SIG-M5 treated with dmso at 0.1 percent for 504 hours (cell line): ENCODE data around the gene URGCP.
A peak's percentile ranks its signal among the peaks of the same experiment; 100 is the strongest.
"Not testable (repeated sequence)": the region's sequence is repeated elsewhere in the genome, so short reads cannot be mapped to it uniquely, and the experiment has no call there.

Experiments
- DNase-seq: peaks from one replicate; lab custom pipeline; 2025; ENCODE audit not compliant: unreplicated experiment; lab: John Stamatoyannopoulos, UW

URGCP gene

GRCh38 chr7:43915907-43916306, 9.5 kb upstream of the URGCP start:
- no peak for DNase-seq

- DNase-seq, result no peak
Observed at GRCh38 chr7:43914795-43915194, 8.4 kb upstream of the URGCP start.

DNA sequence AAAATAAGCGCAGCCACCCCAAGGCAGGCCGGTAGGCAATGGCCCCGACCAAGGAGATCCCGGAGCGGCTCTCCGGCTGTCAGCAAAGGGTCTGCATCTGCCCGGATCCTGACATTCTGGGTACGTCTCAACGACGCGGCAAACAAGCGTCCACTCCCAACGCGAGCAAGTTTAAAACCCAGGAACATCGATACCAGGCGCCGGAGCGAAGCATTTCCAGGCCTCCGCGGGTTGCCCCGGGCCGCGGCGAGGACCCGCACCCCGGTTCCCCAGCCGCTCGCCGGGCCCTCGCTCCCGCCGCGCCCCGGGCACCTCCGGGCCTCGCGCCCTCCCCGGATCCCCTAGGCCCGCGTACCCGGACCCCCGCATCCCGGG, 453 bp downstream of the URGCP start:
- peak; percentile 24 for DNase-seq

DNA sequence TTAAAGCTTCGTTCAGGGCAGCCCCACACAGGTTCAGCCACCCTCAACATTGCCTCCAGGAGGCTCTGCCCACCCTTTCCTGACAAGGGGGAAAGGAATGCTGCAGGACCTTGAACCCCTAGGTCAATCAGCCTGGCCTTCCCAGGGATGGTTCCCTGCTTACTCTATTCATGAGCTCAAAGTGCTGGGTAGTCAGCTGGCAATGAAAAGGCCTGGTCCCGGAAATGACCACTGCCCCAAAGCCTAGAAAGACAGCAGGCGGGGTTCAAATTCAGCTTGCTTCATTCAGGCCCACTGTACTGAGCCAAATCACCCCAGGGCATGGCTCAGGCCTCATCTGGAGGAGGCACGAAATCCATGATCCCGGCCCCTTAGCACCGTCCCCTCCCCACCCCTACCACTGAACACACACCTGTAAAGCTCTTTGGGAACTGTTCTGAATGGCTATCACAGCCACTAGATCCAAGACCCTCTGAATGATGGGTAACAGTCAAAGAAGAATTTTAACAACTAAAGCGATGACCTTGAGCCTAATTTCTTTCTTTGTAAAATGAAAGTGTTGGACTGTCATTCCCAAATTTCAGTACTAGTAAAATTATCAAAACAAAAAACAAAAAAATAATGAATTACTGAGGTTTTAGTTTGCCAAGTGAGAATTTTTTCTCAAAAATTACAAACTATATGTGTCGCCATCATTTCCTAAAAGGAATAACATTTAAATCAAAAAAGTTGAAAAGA, 1.0 kb downstream of the URGCP start:
- DNase-seq, result no peak

DNA sequence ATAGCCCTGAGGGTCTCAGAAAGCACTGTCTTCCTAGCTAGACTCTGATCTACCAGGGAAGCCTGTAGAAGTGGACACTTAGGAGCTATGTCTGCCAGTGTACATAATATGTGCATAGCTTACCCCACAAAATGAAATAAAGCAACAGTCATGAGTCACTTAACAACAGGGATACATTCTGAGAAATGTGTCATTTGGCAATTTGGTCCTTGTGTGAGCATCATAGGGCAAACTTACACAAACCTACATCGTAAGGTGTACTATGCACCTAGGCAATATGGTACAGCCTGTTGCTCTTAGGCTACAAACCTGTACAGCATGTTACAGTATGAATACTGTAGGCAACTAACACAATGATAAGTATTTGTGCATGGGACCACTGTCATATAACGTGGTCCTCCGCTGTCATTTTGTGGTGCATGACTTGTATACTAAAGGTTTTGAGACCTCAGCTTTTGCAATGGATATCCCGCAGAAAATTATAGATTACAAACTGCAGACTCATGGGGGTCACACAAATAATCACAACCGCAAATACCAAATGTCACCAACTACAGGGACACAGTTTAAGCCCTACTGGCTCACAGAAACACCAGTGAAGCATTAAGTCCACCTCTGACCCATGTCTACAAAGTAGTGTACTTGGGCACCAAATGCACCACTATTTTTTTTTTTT, 1.7 kb downstream of the URGCP start:
- DNase-seq, result no peak

DNA sequence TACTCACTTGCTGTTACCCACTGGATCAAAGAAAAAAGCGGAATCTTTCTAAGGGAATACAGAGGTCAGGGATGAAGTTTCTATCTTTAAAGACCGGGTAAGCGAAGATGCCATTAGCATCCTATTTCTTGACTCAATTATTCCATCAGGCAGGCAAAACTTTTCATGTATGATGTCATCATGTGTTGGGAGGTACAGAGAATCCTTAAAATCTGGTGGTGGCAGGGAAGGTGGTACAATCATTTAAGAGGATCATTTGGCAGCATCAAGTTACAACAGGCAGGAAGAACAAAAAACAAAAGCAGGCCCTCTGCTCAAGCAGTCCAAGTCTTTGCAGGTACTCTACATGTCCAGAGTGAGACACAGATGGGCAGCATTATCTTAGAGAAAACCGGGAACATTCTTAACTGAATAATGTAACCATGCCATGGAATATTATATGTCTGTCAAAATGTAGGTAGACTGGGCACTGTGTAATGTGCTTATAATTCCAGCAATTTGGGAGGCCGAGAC, 3.8 kb downstream of the URGCP start:
- no peak for DNase-seq

DNA sequence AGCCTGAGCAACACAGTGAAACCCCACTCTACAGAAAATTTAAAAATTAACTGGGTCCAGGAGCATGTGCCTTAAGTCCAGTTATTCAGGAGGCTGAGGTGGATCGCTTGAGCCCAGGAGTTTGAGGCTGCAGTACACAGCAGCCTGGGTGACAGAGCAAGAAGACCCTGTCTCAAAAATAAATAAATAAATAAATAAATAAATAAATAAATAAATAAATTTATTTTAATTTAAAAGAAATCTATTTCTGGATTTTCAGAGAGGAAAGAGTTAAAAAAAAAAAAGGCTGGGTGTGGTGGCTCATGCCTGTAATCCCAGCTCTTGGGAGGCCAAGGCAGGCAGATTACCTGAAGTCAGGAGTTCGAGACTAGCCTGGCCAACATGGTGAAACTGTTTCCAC, 7.8 kb downstream of the URGCP start:
- not testable (repeated sequence) for DNase-seq

DNA sequence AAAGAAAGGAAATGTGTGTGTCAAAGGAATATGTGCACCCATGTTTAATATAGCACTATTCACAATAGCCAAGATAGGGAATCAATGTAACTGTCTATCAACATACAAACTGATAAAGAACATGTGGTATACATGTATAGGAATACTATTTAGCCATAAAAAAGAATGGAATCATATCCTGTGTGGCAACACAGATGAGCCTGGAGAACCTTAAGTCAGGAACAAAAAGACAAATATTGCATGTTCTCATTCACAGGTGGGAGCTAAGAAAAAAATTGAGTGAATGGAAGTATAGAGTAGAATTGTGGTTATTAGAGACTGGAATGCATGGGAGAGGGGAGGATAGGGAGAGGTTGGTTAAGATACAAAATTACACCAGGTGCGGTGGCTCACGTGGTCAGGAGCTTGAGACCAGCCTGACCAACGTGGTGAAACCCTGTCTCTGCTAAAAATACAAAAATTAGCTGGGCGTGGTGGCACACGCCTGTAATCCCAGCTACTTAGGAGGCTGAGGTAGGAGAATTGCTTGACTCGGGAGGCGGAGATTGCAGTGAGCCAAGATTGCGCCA, 10.5 kb downstream of the URGCP start:
- DNase-seq, result no peak

DNA sequence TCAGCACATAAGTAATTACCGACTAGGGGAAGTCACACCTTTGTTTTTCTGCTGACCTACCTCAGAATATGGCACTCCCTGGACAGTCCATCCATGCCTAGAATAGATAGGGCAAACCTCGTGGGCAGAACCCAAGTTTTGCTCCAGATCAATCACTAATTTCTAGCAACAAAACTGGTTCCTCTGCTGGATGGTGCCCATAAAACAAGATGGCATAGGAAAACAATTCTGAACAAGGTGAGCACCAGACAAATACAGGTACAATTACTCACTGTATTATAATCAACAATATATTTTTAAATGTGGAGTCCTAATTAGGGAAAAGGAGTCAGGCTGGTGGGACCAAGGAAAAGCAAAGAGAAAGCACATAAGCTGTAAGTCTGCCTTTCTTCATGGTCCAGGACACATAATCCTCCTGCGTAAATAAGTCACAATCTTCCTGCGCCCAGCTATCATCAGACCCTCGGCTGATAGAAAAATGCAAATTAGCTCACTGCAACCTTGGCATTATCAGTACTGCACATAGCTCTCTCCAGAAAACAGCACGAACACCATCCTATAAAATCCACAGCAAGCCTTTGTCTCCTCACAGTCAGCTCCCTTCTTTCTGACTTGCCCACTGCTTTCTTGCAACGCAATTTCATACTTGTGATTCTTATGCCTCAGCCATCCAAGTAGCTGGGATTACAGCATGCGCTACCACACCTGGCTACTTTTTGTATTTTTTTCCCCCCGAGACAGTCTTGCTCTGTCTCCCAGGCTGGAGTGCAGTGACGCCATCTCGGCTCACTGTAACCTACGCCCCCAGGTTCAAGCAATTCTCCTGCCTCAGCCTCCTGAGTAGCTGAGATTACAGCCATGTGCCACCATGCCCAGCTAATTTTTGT, 15.1 kb downstream of the URGCP start:
- no peak for DNase-seq

- DNase-seq, result no peak
Observed at GRCh38 chr7:43890468-43890867, 15.9 kb downstream of the URGCP start.

DNA sequence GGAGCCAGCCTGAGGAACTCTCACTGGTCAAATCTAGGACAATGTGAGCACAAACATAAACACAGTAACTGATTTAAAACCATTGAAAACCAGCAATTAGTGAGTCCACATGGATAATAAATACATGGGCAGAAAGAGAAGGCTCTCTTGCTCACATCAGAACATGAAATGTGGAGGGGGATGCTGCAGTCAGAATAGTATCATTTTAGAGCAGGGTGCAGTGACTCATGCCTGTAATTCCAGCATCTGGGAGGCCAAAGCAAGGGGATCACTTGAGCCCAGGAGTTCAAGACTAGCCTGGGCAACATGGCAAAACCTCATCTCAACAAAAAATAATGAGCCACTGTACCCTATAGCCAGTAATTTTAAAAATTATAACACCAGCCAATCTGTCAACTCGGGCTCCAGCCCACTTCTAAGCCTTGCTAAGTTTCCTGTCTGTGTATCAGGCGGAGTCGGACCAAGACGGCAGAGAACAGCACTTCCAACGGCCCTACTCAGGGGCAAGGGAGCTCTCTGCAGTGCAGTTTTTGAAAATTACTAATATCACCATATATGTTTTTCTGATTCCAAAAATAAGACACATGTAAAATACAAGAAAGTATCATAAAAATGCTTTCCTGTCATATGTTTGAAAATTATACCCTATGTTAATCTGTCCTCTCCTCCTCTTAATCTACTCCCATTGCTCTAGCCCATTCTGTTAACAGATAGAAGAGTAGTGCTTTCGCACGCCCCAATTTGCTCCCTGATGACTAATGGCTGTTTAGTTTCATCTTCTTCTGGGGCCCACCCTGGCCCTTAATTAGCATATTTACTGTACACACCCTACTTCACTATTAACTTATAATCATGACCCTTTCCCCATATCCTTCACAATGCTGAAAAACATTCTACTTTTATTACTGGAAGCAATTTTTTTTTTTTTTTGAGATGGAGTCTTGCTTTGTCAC, 17.1 kb downstream of the URGCP start:
- DNase-seq, result no peak

DNA sequence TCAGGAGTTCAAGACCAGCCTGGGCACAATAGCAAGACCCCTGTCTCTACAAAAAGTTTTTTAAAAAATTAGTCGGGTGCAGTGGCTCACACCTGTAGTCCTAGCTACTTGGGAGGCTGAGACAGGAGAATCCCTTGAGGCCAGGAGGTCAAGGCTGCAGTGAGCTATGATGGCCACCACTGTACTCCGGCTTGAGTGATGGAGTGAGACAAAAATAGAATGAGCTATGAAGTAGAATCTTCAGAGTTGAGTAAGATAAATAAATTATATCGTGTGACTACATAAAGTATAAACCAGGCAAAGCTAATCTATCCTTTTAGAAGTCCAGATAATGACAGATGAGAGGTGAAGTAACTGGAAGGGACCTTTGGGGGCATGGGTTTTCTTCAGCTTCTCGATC, 21.8 kb downstream of the URGCP start:
- no peak for DNase-seq

- DNase-seq, result no peak
Observed at GRCh38 chr7:43884209-43884608, 22.2 kb downstream of the URGCP start.

DNA sequence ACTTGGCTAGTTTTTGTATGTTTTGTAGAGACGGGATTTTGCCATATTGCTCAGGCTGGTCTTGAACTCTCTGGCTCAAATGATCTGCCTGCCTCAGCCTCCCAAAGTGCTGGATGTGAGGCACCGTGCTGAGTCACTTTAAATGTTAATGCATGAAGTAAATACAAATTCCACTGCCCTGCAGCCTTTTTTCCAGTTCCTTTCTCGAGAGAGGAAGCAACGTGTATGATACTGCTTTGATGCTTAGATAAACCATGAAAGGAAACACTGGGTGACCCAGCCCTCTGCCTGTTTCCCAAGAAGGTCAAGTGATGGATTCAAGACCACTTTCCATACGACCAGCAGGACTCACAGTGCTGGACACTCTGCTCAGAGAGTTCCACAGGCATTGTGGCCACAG, 25.8 kb downstream of the URGCP start:
- no peak for DNase-seq

- DNase-seq, result no peak
Observed at GRCh38 chr7:43879477-43879876, 26.9 kb downstream of the URGCP start.

- DNase-seq, result no peak
Observed at GRCh38 chr7:43878867-43879266, 27.5 kb downstream of the URGCP start.

DNA sequence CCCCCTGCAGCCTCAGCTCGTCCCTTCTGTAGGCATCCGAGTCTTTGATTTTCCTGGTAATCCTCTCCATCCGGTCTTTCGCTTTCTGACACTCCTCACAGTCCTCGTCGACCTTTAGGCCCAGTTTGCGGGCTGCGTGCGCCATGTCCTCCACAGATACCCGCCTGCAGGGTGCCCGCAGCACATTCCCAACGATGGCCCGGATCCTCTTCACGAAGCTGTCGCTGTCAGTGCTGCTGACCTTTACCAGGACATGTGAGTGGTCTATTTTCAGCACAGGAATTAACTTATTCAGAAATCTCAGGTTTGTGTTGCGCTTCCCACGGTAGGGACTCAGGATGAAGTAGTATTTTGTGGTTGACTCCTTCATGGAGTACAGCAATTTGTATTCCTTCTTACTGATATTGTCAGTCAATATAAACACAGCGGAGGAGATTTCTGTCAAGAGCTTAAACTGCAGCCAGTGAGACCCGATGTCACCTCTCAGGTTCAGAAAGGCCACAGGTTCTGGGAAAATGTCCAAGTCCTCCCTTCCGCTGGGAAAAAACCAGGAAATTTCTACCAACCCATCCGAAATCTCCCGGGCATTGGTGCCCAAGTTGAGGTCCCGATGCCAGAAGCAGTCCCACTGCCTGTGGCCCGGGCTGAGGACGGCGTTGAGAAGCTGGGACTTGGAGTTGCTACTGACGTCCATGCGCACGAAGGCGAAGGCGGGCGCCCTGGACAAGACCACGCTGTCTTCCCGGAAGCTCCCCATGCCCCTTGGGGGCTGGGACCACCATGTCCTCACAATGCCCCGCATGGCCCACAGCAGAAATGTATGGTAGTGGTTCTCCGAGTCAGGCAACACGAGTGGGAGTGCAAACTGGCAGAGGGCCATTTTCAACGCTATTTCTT, 28.2 kb downstream of the URGCP start:
- no peak for DNase-seq

- DNase-seq, result no peak
Observed at GRCh38 chr7:43876976-43877745, 29.2 kb downstream of the URGCP start.
